ENCODE measurements around the gene CLDN6.

CLDN6 gene

GRCh38 chr16:3010510-3010909 is 7.5 kb downstream of the CLDN6 start:
- TF ChIP-seq CTCF (IDR thresholded peaks at IDR 0.05; ENCODE audit: insufficient read depth, low read depth, low read length, missing control alignments), result no peak
- H3K4me3 ChIP-seq (ENCODE audit: low read depth, low read length), result no peak overlapping the region
- no peak for DNase-seq (ENCODE audit: low read depth)

- no peak for TF ChIP-seq CTCF (IDR thresholded peaks at IDR 0.05; ENCODE audit: insufficient read depth, low read depth, low read length, missing control alignments)
Measured at GRCh38 chr16:3009568-3010390, 8.2 kb downstream of the CLDN6 start.

GRCh38 chr16:3008690-3009037 is 9.3 kb downstream of the CLDN6 start:
- no peak for TF ChIP-seq CTCF (IDR thresholded peaks at IDR 0.05; ENCODE audit: insufficient read depth, low read depth, low read length, missing control alignments)
- no peak overlapping the region for H3K4me3 ChIP-seq (ENCODE audit: low read depth, low read length)
- no peak for DNase-seq (ENCODE audit: low read depth)

More at GRCh38 chr16:3009568-3010390, 8.2 kb downstream of the CLDN6 start:
- DNase-seq (ENCODE audit: low read depth), result no peak
- H3K4me3 ChIP-seq (ENCODE audit: low read depth, low read length), result no peak overlapping the region

GRCh38 chr16:3007957-3008689 is 9.9 kb downstream of the CLDN6 start:
- no peak overlapping the region for H3K4me3 ChIP-seq (ENCODE audit: low read depth, low read length)
- TF ChIP-seq CTCF (IDR thresholded peaks at IDR 0.05; ENCODE audit: insufficient read depth, low read depth, low read length, missing control alignments), result no peak
- DNase-seq (ENCODE audit: low read depth), result no peak

- no peak for TF ChIP-seq CTCF (IDR thresholded peaks at IDR 0.05; ENCODE audit: insufficient read depth, low read depth, low read length, missing control alignments)
- DNase-seq (ENCODE audit: low read depth), result no peak
- H3K4me3 ChIP-seq (ENCODE audit: low read depth, low read length), result no peak overlapping the region
Measured at GRCh38 chr16:3007059-3007956, 10.7 kb downstream of the CLDN6 start.

- DNase-seq (ENCODE audit: low read depth), result no peak
- no peak overlapping the region for H3K4me3 ChIP-seq (ENCODE audit: low read depth, low read length)
- no peak for TF ChIP-seq CTCF (IDR thresholded peaks at IDR 0.05; ENCODE audit: insufficient read depth, low read depth, low read length, missing control alignments)
Measured at GRCh38 chr16:3004781-3005284, 13.2 kb downstream of the CLDN6 start.
